HepG2 (cell line): Measurements from ENCODE around the gene METTL26. TPM values are rescaled to one million over a fixed set of nuclear protein-coding genes. Genes with fewer than 3 reads are reported as not detected.
A peak's percentile ranks its signal among the peaks of the same experiment; 100 is the strongest.

Experiments used
- BRF2 ChIP-seq: sonication (generic); formaldehyde crosslinking; IDR thresholded peaks from 2 replicates; pipeline ENCODE4 v1.8.1; 2022; ENCODE audit warnings: mild to moderate bottlenecking, missing genetic modification reagents
- E2F2 ChIP-seq: sonication (generic); formaldehyde crosslinking; IDR thresholded peaks from 2 replicates; pipeline ENCODE4 v1.4.0; 2020; ENCODE audit warnings: missing genetic modification reagents, borderline replicate concordance
- HINFP ChIP-seq: sonication (generic); formaldehyde crosslinking; IDR thresholded peaks from 2 replicates; pipeline ENCODE4 v1.4.0; 2020; ENCODE audit warnings: low read depth, mild to moderate bottlenecking, missing genetic modification reagents
- HOMEZ ChIP-seq: IDR thresholded peaks from 2 replicates; pipeline ENCODE4 v1.6.1; 2016; ENCODE audit warnings: low read depth
- HOXA3 ChIP-seq: sonication (generic); formaldehyde crosslinking; IDR thresholded peaks from 2 replicates; pipeline ENCODE4 v1.5.0; 2020; ENCODE audit warnings: missing genetic modification reagents
- IRF9 ChIP-seq: sonication (generic); formaldehyde crosslinking; IDR thresholded peaks from 2 replicates; pipeline ENCODE4 v1.8.0; 2022; ENCODE audit warnings: missing genetic modification reagents, mild to moderate bottlenecking, borderline replicate concordance
- MYC ChIP-seq: sonication (generic); formaldehyde crosslinking; IDR thresholded peaks from 2 replicates; pipeline ENCODE4 v1.9.0; 2021; ENCODE audit warnings: missing genetic modification reagents, borderline replicate concordance
- NFE2L2 ChIP-seq: fragments of 150-350 bp; IDR thresholded peaks from 2 replicates; pipeline ENCODE4 v1.6.1; 2014; ENCODE audit warnings: low read length
- PHF5A ChIP-seq: IDR thresholded peaks from one replicate; pipeline ENCODE4 v1.6.1; 2018; ENCODE audit warnings: low read depth, missing genetic modification reagents; ENCODE audit not compliant: unreplicated experiment
- RNF2 ChIP-seq: fragments of 450-650 bp; conservative IDR thresholded peaks from 2 replicates; pipeline ENCODE4 v1.6.1; 2016; ENCODE audit warnings: low read depth
- SAP130 ChIP-seq: IDR thresholded peaks from 2 replicates; pipeline ENCODE4 v1.6.1; 2016; ENCODE audit warnings: low read depth
- SIN3A ChIP-seq: IDR thresholded peaks from 2 replicates; pipeline ENCODE4 v1.6.1; 2011; ENCODE audit warnings: low read depth, mild to moderate bottlenecking, control low read depth, low read length, borderline replicate concordance
- SKI ChIP-seq: fragments of 450-650 bp; IDR thresholded peaks from one replicate; pipeline ENCODE4 v1.6.1; 2018; ENCODE audit warnings: mild to moderate bottlenecking; ENCODE audit not compliant: partially characterized antibody
- SP140L ChIP-seq: sonication (generic); formaldehyde crosslinking; IDR thresholded peaks from 2 replicates; pipeline ENCODE4 v1.4.0; 2020; ENCODE audit warnings: missing genetic modification reagents, borderline replicate concordance
- SRY ChIP-seq: sonication (generic); formaldehyde crosslinking; IDR thresholded peaks from 2 replicates; pipeline ENCODE4 v1.8.0; 2022; ENCODE audit warnings: mild to moderate bottlenecking, missing genetic modification reagents
- TOPORS ChIP-seq: sonication (generic); formaldehyde crosslinking; IDR thresholded peaks from 2 replicates; pipeline ENCODE4 v1.8.0; 2023; ENCODE audit warnings: mild to moderate bottlenecking, missing genetic modification reagents
- ZNF350 ChIP-seq: sonication (generic); formaldehyde crosslinking; IDR thresholded peaks from 2 replicates; pipeline ENCODE4 v1.4.0; 2020; ENCODE audit warnings: mild to moderate bottlenecking, low read depth, missing genetic modification reagents, borderline replicate concordance
- ZNF563 ChIP-seq: sonication (generic); formaldehyde crosslinking; IDR thresholded peaks from 2 replicates; pipeline ENCODE4 v1.8.0; 2022; ENCODE audit warnings: mild to moderate bottlenecking, moderate library complexity, missing genetic modification reagents
- ZNF766 ChIP-seq: sonication (generic); formaldehyde crosslinking; IDR thresholded peaks from 2 replicates; pipeline ENCODE4 v1.5.0; 2020; ENCODE audit warnings: missing genetic modification reagents, borderline replicate concordance
- ZNF777 ChIP-seq: sonication (generic); formaldehyde crosslinking; IDR thresholded peaks from 2 replicates; pipeline ENCODE4 v1.4.0; 2020; ENCODE audit warnings: missing genetic modification reagents
- ZUFSP ChIP-seq: sonication (generic); formaldehyde crosslinking; IDR thresholded peaks from 2 replicates; pipeline ENCODE4 v1.9.0; 2021; ENCODE audit warnings: missing genetic modification reagents, mild to moderate bottlenecking, borderline replicate concordance
- polyA plus RNA-seq, 8 experiments: library from polyadenylated mRNA; depleted of rRNA in 3 of 8; stranded (reverse) in 7 of 8; unstranded in 1 of 8; fragments of >200 nt; fragmentation: Illumina TruSeq in 4 of 8; extraction: Trizol in 4 of 8; gene quantifications; 2 replicates each; pipeline versions ENCODE4 v1.2.1 to v1.2.3, GENCODE V29; 2011 to 2016; ENCODE audit warnings: low read depth in 4 of 8, missing spikeins in 1 of 8, mixed read lengths in 1 of 8; ENCODE audit not compliant: insufficient read depth in 1 of 8
- total RNA-seq, 5 experiments: library from RNA; depleted of rRNA; stranded (reverse); fragments of >200 nt; fragmentation: Illumina TruSeq; extraction: Trizol; gene quantifications; 2 replicates each; pipeline ENCODE4 v1.2.3, GENCODE V29; 2016; ENCODE audit warnings: low read depth in 1 of 5

METTL26 gene
- total and polyA plus RNA-seq, 2 of the 13 experiments (the other 11 are each of a cell fraction or from before 2014, with no cell fraction given) = 65.5 to 70.1 TPM

GRCh38 chr16:590188-590814 is 45.8 kb downstream of the METTL26 start (continued):
- TF ChIP-seq ZNF563 (peak; percentile 75; the same call in 1 of the 2 replicates), SKI (peak; percentile 29), NFE2L2 (no peak), IRF9 (CRISPR knock-in tag) (peak; percentile 24; the same call in 1 of the 2 replicates), ZNF777 (CRISPR knock-in tag) (0 out of 2 replicates have a peak, but pooled peaks have one; percentile 39), TOPORS (CRISPR knock-in tag) (no peak), BRF2 (no peak), SIN3A (peak; percentile 57; the same call in 1 of the 2 replicates), SAP130 (peak; percentile 41), PHF5A (CRISPR knock-in tag) (no peak), SP140L (no peak), RNF2 (0 out of 2 replicates have a peak, but pooled peaks have one; percentile 43), ZUFSP (no peak), HOMEZ (CRISPR knock-in tag) (no peak), E2F2 (CRISPR knock-in tag) (no peak), ZNF350 (CRISPR knock-in tag) (no peak), HOXA3 (0 out of 2 replicates have a peak, but pooled peaks have one; percentile 16), ZNF766 (CRISPR knock-in tag) (peak; percentile 76; the same call in 1 of the 2 replicates), SRY (peak; percentile 70; the same call in 1 of the 2 replicates), HINFP (CRISPR knock-in tag) (no peak), MYC (CRISPR knock-in tag) (peak; percentile 13; the same call in 1 of the 2 replicates)
